Right forelimb (tissue), 1 donor: ENCODE results near the gene DMRT1.

Source experiments
- DNase-seq: peaks from one replicate; pipeline ENCODE4 v3.0.0-alpha.2; 2018

The DMRT1 gene

DNA sequence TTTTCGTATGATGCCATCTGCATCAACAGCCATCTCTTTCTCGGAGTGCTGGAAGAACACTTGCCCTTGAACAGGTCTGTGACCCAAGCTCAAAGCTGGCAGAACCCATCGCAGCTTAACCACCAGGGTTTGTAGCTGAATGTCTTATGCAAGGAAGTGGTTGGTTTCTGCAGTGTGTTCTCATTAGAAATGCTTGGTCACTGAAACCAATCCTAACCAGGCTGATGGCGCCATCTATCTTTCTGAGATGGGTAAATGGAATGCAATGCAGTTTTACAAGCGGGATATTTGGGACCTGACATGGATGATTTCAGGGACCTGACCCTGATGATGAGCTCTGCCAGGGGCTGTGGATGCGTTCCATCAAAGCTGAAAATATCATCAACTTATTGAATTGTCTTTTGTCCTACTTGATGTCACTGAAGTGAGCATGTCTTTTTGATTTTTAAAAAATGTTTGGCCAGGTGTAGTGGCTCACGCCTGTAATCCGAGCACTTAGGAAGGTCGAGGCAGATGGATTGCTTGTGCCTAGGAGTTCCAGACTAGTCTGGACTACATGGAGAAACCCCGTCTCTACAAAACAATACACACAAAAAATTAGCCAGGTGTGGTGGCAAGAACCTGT is 163.7 kb downstream of the DMRT1 start:
- DNase-seq: no peak

DNA sequence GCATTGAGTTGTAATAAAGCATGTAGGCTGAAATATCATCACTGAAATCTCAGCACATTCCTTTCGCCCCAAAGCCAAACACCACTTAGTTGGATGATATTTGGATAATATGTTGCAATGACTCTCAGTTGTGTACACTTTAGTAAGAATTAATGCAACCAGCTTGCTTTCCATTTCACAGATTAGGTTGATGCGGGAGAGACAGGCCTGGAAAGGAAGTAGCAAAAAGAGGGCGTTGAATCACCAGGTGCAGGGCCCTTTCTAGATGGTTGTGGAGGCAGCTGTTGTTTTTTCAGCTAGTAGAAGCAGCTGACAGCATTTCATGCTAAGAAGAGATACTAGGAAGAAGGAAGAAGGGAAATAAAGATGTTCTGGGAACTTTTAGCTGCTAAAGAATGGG is 165.8 kb downstream of the DMRT1 start:
- DNase-seq: no peak

DNA sequence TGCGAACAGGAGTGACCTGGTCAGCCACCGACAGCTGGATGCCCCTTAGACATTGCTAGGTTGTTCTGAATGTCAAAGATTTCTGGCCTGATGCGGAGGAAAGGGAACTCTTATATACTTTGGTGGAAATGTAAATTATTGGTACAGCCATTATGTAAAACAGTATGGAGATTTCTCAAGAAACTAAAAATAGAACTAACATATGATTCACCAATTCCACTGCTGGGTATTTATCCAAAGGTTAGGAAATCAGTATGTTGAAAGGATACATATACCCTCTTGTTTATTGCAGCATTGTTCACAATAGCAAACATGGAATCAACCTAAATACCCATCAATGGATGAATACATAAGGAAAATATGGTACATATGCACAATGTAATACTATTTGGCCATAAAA is 166.7 kb downstream of the DMRT1 start:
- DNase-seq: no peak

DNA sequence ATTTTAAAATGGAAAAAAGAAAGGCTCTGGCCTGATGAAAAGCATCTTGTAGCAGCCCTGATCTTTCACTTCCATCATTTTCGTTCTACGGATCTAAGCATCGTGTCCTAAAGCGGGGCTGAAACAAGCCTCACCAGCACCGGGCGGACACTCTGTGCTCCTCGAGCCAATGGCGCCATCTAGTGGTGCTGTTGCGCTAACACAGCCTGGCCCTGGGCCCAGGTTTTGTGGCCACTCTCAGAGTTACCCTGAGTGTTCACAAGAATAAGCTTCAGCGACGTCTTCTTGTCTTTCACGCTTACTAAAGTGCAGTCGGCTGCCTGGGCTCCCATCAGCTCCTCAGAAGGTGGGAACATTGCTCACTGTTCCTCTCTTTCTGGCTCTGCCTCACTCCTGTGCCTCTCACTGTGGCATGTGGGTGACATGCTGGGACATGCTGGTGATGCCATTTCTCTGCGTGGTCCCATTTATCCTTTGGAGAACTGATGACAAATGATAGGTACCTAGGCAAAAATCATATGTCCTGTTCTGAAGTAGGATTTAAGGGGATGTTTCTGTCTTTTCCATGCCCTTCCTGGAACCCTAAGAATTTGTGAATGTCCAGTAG is 167.7 kb downstream of the DMRT1 start:
- peak; percentile 94 for DNase-seq

DNA sequence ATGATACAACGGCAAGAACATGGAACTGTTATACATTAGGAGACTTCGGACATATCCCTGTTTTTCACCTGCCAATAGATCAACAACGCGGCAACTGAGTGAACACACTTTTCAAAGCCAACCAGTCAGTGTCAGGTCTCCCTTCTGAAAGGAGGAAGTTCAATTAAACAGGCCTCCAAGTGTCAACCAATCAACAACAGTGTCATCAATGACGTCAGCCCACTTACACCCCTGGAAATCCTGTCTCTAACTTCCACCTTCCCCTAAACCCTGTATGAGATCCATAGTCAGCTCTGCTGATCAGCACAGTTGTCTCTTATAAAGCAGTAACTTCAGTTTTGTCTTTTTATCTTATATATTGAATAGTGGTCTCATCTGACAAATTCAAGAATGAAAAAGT is 171.5 kb downstream of the DMRT1 start:
- no peak for DNase-seq

DNA sequence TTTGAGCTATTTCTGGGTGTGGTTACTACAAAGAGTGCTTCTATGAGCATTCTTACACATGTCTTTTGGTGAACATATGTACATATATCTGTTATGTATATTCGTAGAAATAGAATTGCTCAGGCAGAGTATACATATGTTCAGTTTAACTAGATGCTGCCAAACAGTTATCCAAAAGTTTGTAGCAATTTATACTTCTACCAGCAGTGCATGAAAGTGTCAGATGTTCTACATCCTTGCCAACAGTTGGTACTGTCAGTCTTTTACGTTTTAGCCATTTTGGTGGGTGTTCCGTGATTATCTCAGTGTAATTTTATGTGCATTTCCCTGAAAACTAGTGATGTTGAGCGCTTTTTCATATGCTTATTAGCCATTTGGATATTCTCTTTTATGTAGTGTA is 172.7 kb downstream of the DMRT1 start:
- no peak for DNase-seq

DNA sequence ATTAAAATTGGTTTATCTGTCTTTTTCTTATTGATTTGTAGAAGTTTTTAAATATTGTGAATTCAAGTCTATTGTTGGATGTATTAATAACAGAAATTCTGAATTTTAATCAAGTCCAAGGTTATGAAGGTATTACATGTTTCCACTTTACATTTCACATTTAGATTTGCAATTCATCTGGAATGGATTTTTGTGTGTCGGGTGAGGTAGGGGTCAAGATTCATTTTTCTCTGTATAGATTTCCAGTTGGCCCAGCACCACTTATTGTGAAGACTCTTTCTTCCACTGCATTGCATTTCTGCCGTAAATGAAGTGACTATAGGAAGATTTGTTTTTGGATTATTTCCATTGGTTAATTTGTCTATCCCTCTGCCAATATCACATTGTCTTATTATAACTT is 173.1 kb downstream of the DMRT1 start:
- no peak for DNase-seq

DNA sequence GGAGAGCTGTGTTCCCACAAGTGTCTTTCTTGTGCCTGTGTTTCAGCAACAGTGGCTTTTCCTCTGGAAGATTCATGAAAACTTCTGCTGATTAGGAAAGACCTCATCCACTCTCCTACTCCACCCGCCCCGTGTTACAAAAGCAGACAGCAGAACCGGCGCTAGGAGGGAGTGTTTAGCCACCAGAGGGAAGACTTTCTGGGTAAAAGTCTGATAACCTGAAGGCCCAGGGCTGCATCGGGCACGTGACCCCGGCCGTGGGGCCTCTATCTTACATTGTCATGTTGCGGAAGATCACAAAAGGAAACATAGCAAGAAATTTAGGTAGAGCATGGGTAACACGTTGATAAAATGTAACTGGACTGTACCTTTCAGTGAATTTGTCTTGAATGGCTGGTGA is 176.6 kb downstream of the DMRT1 start:
- DNase-seq: no peak
